K562 (cell line): Measurements from ENCODE around the gene HSDL2. TPM values are rescaled to one million over a fixed set of nuclear protein-coding genes. Genes with fewer than 3 reads are reported as not detected.

Experiments
- BACH1 ChIP-seq: fragments of 200-800 bp; sonication (Bioruptor generic); IDR thresholded peaks from 2 replicates; pipeline ENCODE4 v1.6.1; 2016; ENCODE audit warnings: missing genetic modification characterization, missing compliant biosample characterization
- DPF2 ChIP-seq: fragments of 450-650 bp; IDR thresholded peaks from 2 replicates; pipeline ENCODE4 v1.6.1; 2016
- GABPB1 ChIP-seq: sonication (generic); formaldehyde crosslinking; IDR thresholded peaks from 2 replicates; pipeline ENCODE4 v1.8.0; 2022; ENCODE audit warnings: mild to moderate bottlenecking, missing genetic modification reagents
- HNRNPH1 ChIP-seq: fragments of 200-400 bp; formaldehyde crosslinking; optimal IDR thresholded peaks from 2 replicates; pipeline ENCODE3; 2017; ENCODE audit warnings: low read depth, mild to moderate bottlenecking, low read length, moderate library complexity
- KAT2B ChIP-seq: IDR thresholded peaks from one replicate; pipeline ENCODE4 v1.6.1; 2012; ENCODE audit warnings: low read depth, mild to moderate bottlenecking, control low read depth, inconsistent platforms, low read length, moderate library complexity
- L3MBTL2 ChIP-seq: fragments of 450-650 bp; IDR thresholded peaks from 2 replicates; pipeline ENCODE4 v1.6.1; 2016; ENCODE audit warnings: mild to moderate bottlenecking, moderate library complexity
- MAFF ChIP-seq: IDR thresholded peaks from 2 replicates; pipeline ENCODE4 v1.6.1; 2012; ENCODE audit warnings: low read length, improper control_type of control experiment
- SMARCE1 ChIP-seq: fragments of 450-650 bp; IDR thresholded peaks from 2 replicates; pipeline ENCODE4 v1.7.1; 2016; ENCODE audit warnings: mild to moderate bottlenecking
- TCF7L2 ChIP-seq: fragments of 150-350 bp; IDR thresholded peaks from 2 replicates; pipeline ENCODE4 v1.6.1; 2016; ENCODE audit warnings: low read depth, mild to moderate bottlenecking, low read length, moderate library complexity
- ZMIZ1 ChIP-seq, 2 experiments: fragments of 150-350 bp in 1 of 2; IDR thresholded peaks; 2 replicates each; pipeline ENCODE4 v1.6.1; 2012 to 2016; ENCODE audit warnings: low read depth in 2 of 2, low read length in 2 of 2, mild to moderate bottlenecking in 1 of 2, moderate library complexity in 1 of 2
- polyA plus RNA-seq, 8 experiments: library from polyadenylated mRNA; depleted of rRNA in 4 of 8; stranded (reverse) in 5 of 8; unstranded in 3 of 8; fragments of >200 nt; fragmentation: Nextera tagmentation in 2 of 8; fragmentation: Illumina TruSeq in 1 of 8; extraction: Ambion mirVana in 2 of 8; extraction: Trizol in 1 of 8; gene quantifications; 2 replicates each; pipeline versions ENCODE4 v1.2.1 to v1.2.3, GENCODE V29; 2011 to 2014; ENCODE audit warnings: inconsistent platforms in 1 of 8, missing spikeins in 1 of 8
- total RNA-seq, 7 experiments: library from RNA; depleted of rRNA in 6 of 7; stranded (reverse); fragments of >200 nt in 6 of 7; fragmentation: Illumina TruSeq in 2 of 7; extraction: Trizol in 2 of 7; gene quantifications; 2 replicates each; pipeline versions ENCODE4 v1.2.1 to v1.2.3, GENCODE V29; 2011 to 2021; ENCODE audit warnings: low replicate concordance in 1 of 7
- TF ChIP-seq, protein P1 (sequence below), 2 experiments: fragments of 450-650 bp; formaldehyde crosslinking in 1 of 2; IDR thresholded peaks; 2 replicates each; pipeline versions ENCODE4 v1.4.0 to v1.6.1; 2014 to 2020; ENCODE audit warnings: mild to moderate bottlenecking in 2 of 2, borderline replicate concordance in 1 of 2, low read depth in 1 of 2

HSDL2 gene
- total and polyA plus RNA-seq, 9 of the 15 experiments (the other 6 are each of a cell fraction or from before 2014, with no cell fraction given), result 22.8 to 74.1 (median 35.6) TPM

DNA sequence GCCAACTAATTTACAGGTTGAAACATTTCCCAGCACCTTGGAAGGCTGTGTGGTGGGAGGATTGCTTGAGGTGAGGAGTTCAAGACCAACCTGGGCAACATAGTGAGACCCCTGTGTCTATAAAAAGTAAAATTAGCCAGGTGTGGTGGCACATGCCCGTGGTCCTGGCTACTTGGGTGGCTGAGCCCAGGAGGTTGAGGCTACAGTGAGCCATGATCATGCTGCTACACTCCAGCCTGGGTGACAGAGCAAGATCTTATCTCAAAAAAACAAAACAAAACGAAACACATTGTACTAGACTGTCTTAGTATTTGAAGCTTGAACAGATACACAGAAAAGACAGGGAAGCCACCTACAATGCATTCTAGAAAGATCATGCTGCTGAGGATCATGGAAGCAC is 2.8 kb upstream of the HSDL2 start (continued):
- TF ChIP-seq ZMIZ1 (IDR thresholded peaks at IDR 0.05; ENCODE audit: low read depth in 2 of 2, low read length in 2 of 2) (no peak), TCF7L2 (no peak), HNRNPH1 (no peak), DPF2 (peak; percentile 74; the same call in 1 of the 2 replicates), GABPB1 (CRISPR knock-in tag) (no peak), KAT2B (no peak), SMARCE1 (peak; percentile 55), L3MBTL2 (peak; percentile 88), MAFF (peak; percentile 73), BACH1 (tag) (peak; percentile 63; the same call in 1 of the 2 replicates)
- TF ChIP-seq, protein P1, sequence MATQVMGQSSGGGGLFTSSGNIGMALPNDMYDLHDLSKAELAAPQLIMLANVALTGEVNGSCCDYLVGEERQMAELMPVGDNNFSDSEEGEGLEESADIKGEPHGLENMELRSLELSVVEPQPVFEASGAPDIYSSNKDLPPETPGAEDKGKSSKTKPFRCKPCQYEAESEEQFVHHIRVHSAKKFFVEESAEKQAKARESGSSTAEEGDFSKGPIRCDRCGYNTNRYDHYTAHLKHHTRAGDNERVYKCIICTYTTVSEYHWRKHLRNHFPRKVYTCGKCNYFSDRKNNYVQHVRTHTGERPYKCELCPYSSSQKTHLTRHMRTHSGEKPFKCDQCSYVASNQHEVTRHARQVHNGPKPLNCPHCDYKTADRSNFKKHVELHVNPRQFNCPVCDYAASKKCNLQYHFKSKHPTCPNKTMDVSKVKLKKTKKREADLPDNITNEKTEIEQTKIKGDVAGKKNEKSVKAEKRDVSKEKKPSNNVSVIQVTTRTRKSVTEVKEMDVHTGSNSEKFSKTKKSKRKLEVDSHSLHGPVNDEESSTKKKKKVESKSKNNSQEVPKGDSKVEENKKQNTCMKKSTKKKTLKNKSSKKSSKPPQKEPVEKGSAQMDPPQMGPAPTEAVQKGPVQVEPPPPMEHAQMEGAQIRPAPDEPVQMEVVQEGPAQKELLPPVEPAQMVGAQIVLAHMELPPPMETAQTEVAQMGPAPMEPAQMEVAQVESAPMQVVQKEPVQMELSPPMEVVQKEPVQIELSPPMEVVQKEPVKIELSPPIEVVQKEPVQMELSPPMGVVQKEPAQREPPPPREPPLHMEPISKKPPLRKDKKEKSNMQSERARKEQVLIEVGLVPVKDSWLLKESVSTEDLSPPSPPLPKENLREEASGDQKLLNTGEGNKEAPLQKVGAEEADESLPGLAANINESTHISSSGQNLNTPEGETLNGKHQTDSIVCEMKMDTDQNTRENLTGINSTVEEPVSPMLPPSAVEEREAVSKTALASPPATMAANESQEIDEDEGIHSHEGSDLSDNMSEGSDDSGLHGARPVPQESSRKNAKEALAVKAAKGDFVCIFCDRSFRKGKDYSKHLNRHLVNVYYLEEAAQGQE (IDR thresholded peaks at IDR 0.05; ENCODE audit: borderline replicate concordance), result peak; percentile 5; the same call in 1 of the 2 replicates
- TF ChIP-seq, protein P1 (CRISPR knock-in tag; IDR thresholded peaks at IDR 0.05; ENCODE audit: low read depth), result no peak
